IPS-18a (cell line): ENCODE measurements around the gene BTG1.

Experiments used
- H3K27ac ChIP-seq: one replicate; pipeline ENCODE4 v1.5.1; 2013; ENCODE audit warnings: low read length
- H3K27me3 ChIP-seq: one replicate; pipeline ENCODE4 v1.6.1; 2013; ENCODE audit warnings: mild to moderate bottlenecking, low read length; ENCODE audit not compliant: control insufficient read depth, insufficient read depth
- H3K36me3 ChIP-seq: one replicate; pipeline ENCODE4 v1.6.1; 2013; ENCODE audit warnings: low read depth, low read length; ENCODE audit not compliant: control insufficient read depth
- H3K4me1 ChIP-seq: one replicate; pipeline ENCODE4 v1.6.1; 2013; ENCODE audit warnings: low read depth, low read length; ENCODE audit not compliant: control insufficient read depth
- H3K4me3 ChIP-seq: one replicate; pipeline ENCODE4 v1.5.1; 2013; ENCODE audit warnings: low read length
- H3K9ac ChIP-seq: one replicate; pipeline ENCODE4 v1.6.1; 2013; ENCODE audit warnings: mild to moderate bottlenecking, low read length, moderate library complexity
- H3K9me3 ChIP-seq: one replicate; pipeline ENCODE4 v1.6.1; 2013; ENCODE audit warnings: low read depth, low read length; ENCODE audit not compliant: control insufficient read depth

Gene BTG1

DNA sequence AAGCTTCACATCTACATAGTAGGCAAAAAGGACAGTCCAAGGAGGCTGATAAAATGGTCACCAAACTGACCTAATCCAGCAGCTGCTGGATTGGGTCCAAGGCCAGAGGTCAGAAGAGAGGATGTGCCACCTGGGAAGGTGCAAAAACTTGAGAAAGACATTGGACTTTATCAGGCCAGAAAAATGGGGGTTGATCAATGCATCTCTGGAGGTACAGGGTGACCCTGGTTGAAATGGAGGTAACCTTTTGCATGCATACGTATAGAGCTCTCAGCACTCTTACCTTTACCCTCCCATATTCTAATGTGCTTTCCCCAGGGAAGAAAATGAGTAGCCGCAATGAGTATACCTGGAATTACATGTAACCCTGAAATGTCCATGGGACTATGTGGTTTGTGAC lies 16.0 kb downstream of the BTG1 start:
- no peak overlapping the region for H3K9ac ChIP-seq
- H3K27me3 ChIP-seq: no peaks in the 10 kb centered on the region
- H3K9me3 ChIP-seq: no peaks in the 10 kb centered on the region
- no peak overlapping the region for H3K4me3 ChIP-seq
- H3K4me1 ChIP-seq: peaks cover 16% of the 10 kb centered on the region
- no peaks in the 10 kb centered on the region for H3K36me3 ChIP-seq
- H3K27ac ChIP-seq: no peak overlapping the region

- H3K36me3 ChIP-seq: no peaks in the 10 kb centered on the region
- peaks cover 8% of the 10 kb centered on the region for H3K4me1 ChIP-seq
- no peaks in the 10 kb centered on the region for H3K27me3 ChIP-seq
- H3K27ac ChIP-seq: no peak overlapping the region
- no peak overlapping the region for H3K9ac ChIP-seq
- H3K9me3 ChIP-seq: no peaks in the 10 kb centered on the region
- H3K4me3 ChIP-seq: no peak overlapping the region
These were observed 17.0 kb downstream of the BTG1 start for GRCh38 chr12:92128612-92129011.

DNA sequence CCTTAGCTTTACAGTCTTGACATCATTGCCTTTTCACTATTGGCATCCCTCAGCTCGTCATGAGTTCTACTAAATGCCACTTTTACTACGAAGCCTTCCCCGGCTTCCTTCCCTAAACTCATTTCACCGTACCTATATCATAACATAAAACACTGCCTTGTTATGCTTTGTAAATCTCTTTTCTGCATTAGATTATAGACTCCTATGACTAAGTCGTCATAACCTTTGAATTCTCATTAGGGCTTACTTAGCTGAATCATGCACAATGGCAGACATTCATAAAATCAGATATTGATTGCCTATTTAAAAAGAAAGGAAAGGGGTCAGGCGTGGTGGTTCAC lies 21.0 kb downstream of the BTG1 start:
- H3K4me1 ChIP-seq: peaks cover 6% of the 10 kb centered on the region
- H3K9ac ChIP-seq: no peak overlapping the region
- H3K27me3 ChIP-seq: no peaks in the 10 kb centered on the region
- H3K9me3 ChIP-seq: no peaks in the 10 kb centered on the region
- H3K27ac ChIP-seq: no peak overlapping the region
- no peak overlapping the region for H3K4me3 ChIP-seq
- no peaks in the 10 kb centered on the region for H3K36me3 ChIP-seq

DNA sequence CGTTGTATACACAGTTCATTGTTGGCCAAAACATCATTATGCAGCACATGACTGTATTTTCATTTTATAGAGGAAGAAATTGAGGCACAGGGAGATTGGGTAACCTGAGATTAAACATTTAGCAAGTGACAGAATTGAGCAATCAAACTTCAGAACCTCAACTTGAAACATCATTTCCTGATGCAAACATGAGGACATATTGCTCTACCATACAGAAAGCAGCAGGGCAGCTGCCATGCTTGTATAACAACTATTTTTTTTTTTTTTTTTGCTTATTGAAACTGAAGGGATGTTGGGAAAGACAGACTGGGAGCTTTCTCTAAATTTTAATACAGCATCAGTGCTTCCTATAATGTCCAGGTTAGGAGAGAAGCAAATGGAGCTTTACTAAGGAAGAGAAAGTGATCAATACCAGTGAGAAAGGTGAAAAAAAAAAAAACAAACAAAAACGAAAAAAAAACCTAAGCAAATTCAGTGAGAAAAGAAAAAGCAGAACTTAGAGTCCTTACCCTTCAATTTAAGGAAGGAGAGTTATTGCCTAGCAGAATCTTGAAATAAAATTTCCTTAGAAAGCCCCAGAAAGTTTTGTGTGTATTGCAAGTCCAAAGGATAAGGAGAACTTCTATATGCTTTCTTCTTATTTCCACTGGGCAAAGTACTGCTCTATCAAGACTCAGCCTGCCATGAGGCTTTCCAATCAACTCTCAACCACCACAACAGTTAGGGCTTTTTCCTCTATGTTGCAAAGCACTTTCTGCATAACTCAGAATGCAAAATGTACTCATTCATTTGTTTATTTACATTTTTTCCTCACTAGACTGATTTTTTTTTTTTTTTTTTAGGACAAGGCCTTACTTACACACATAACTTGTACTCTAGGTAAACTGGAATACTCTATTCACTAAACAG lies 21.6 kb downstream of the BTG1 start:
- H3K27me3 ChIP-seq: no peaks in the 10 kb centered on the region
- no peak overlapping the region for H3K9ac ChIP-seq
- peaks cover 6% of the 10 kb centered on the region for H3K4me1 ChIP-seq
- no peaks in the 10 kb centered on the region for H3K36me3 ChIP-seq
- no peak overlapping the region for H3K27ac ChIP-seq
- no peaks in the 10 kb centered on the region for H3K9me3 ChIP-seq
- no peak overlapping the region for H3K4me3 ChIP-seq

DNA sequence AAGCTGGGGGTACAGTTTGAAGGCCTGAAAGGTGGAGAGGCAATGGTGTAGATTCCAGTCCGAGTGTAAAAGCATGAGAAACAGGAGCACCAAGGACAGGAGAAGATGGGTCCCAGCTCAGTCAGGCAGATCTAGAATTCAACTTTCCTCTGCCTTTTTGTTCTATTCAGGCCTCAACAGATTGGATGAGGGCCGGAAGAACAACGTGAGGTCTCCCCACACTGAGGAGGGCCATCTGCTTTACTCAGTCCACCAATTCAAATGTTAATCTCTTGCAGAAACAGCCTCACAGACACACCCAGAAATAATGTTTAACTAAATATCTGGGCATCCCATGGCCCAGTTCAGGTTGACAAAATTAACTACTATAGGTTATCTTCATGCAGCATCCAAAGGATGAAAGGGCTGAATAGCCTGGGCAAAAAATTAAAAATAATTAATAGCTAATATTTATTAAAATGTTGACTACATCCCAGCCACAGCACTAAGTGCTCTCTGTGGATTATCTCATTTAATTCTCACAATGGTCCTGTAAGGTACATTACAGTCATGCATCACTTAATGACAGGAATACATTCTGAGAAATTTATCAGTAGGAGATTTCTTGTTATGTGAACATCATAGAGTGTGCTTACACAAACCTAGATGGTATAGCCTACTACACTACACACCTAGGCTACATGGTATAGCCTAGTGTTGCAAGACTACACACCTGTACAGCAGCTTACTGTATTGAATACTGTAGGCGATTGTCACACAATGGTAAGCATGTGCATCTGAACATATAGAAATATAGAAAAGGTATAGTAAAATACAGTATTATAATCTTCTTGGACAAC lies 22.5 kb downstream of the BTG1 start:
- no peaks in the 10 kb centered on the region for H3K27me3 ChIP-seq
- peaks cover 6% of the 10 kb centered on the region for H3K4me1 ChIP-seq
- no peak overlapping the region for H3K27ac ChIP-seq
- H3K4me3 ChIP-seq: no peak overlapping the region
- H3K9ac ChIP-seq: no peak overlapping the region
- H3K9me3 ChIP-seq: no peaks in the 10 kb centered on the region
- H3K36me3 ChIP-seq: no peaks in the 10 kb centered on the region

GRCh38 chr12:92121826-92122225 lies 23.8 kb downstream of the BTG1 start:
- H3K9ac ChIP-seq: no peak overlapping the region
- H3K27ac ChIP-seq: no peak overlapping the region
- H3K36me3 ChIP-seq: no peaks in the 10 kb centered on the region

GRCh38 chr12:92118826-92119536 lies 26.7 kb downstream of the BTG1 start:
- Histone ChIP-seq H3K4me3 (no peak overlapping the region), H3K4me1 (peaks cover 9% of the 10 kb centered on the region), H3K27me3 (no peaks in the 10 kb centered on the region), H3K9ac (no peak overlapping the region), H3K36me3 (no peaks in the 10 kb centered on the region), H3K27ac (no peak overlapping the region), H3K9me3 (no peaks in the 10 kb centered on the region)

More at GRCh38 chr12:92121826-92122225, 23.8 kb downstream of the BTG1 start:
- Histone ChIP-seq H3K4me3 (no peak overlapping the region), H3K4me1 (peaks cover 6% of the 10 kb centered on the region), H3K9me3 (no peaks in the 10 kb centered on the region), H3K27me3 (no peaks in the 10 kb centered on the region)

DNA sequence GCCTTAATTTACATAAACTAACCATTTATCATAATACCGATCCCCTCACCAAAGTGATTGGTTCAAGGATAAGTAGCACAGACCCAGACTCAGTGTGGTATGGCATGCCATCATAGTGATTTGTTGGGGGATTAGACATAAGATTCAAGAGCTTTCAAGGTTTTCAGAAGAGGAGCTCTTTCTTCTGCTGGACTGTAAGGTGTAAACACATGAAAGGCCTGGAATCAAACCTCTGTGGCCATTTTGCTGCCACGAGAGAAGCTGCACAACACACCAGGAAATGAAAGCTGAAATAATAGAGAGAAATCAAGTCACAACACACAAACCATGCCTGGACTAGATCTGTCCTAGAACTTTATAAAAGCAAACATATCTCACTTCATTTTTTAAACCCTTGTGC lies 30.8 kb downstream of the BTG1 start:
- Histone ChIP-seq H3K4me1 (peaks cover 9% of the 10 kb centered on the region), H3K9ac (no peak overlapping the region), H3K27ac (no peak overlapping the region), H3K9me3 (no peaks in the 10 kb centered on the region), H3K27me3 (no peaks in the 10 kb centered on the region), H3K36me3 (no peaks in the 10 kb centered on the region), H3K4me3 (no peak overlapping the region)

DNA sequence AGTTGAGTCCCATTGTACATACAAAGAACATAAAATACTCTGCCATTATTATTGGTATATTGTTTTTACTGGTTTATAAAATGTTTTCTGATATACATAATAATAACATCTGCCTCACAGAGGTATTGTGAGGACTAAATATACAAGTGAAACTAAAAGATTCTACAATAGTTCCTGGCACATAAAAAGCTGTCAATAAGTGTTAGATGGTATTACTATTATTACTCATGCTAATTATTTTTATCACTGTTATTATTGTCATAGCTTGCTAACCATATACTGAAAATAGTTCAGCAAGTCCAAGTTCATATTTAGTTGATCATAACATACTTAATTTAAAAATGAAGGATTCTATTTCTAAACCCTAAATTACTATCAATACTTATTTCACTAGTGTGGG lies 34.4 kb downstream of the BTG1 start:
- H3K4me1 ChIP-seq: peaks cover 42% of the 10 kb centered on the region
- H3K9me3 ChIP-seq: no peaks in the 10 kb centered on the region
- no peak overlapping the region for H3K9ac ChIP-seq
- no peaks in the 10 kb centered on the region for H3K27me3 ChIP-seq
- no peak overlapping the region for H3K27ac ChIP-seq
- H3K36me3 ChIP-seq: no peaks in the 10 kb centered on the region
- H3K4me3 ChIP-seq: no peak overlapping the region

GRCh38 chr12:92110083-92110640 lies 35.5 kb downstream of the BTG1 start:
- H3K27ac ChIP-seq: no peak overlapping the region
- H3K27me3 ChIP-seq: no peaks in the 10 kb centered on the region
- H3K4me1 ChIP-seq: peaks cover 42% of the 10 kb centered on the region
- H3K9ac ChIP-seq: no peak overlapping the region
- no peaks in the 10 kb centered on the region for H3K36me3 ChIP-seq
- H3K4me3 ChIP-seq: no peak overlapping the region
- H3K9me3 ChIP-seq: no peaks in the 10 kb centered on the region

GRCh38 chr12:92109613-92110012 lies 36.0 kb downstream of the BTG1 start:
- Histone ChIP-seq H3K36me3 (no peaks in the 10 kb centered on the region), H3K4me3 (no peak overlapping the region)

More at GRCh38 chr12:92109613-92110012, 36.0 kb downstream of the BTG1 start:
- Histone ChIP-seq H3K9me3 (no peaks in the 10 kb centered on the region), H3K9ac (no peak overlapping the region), H3K27me3 (no peaks in the 10 kb centered on the region), H3K27ac (no peak overlapping the region), H3K4me1 (peaks cover 39% of the 10 kb centered on the region)
